ENCODE data around the gene MSH5. TPM values are rescaled to one million over a fixed set of nuclear protein-coding genes. Genes with fewer than 3 reads are reported as not detected.

Gene MSH5
- total and polyA plus RNA-seq, 2 experiments from 2014 or later, result 12.1 to 23.9 TPM

- peak overlapping the region; percentile 41; the same call in 1 of the 3 replicates for H3K4me3 Mint-ChIP-seq
Measured at GRCh38 chr6:31765559-31765909, 25.7 kb downstream of the MSH5 start.

GRCh38 chr6:31765910-31766794 lies 26.3 kb downstream of the MSH5 start:
- no peaks in the 10 kb centered on the region for H3K27me3 ChIP-seq (ENCODE audit: insufficient read depth)
- H2AFZ ChIP-seq, result peak overlapping the region; percentile 90
- H3K4me3 Mint-ChIP-seq, result peak overlapping the region; percentile 58
- 0 out of 2 replicates have a peak overlapping the region, but pooled peaks have one; percentile 14 for H3K27ac ChIP-seq (ENCODE audit: low read depth)
- H3K9me3 Mint-ChIP-seq, result no peaks in the 10 kb centered on the region; the same call in 2 of the 3 replicates
- no peak overlapping the region for H3K27ac Mint-ChIP-seq
- H3K79me2 ChIP-seq (replicated peaks; ENCODE audit: insufficient read depth), result no peaks in the 10 kb centered on the region
- 0 out of 2 replicates have a peak, but pooled peaks cover 2% of the 10 kb centered on the region for H3F3A ChIP-seq (replicated peaks; ENCODE audit: low read depth)
- no peaks in the 10 kb centered on the region for H3K36me3 ChIP-seq (ENCODE audit: insufficient read depth)
- H3K4me2 ChIP-seq, result peak overlapping the region; percentile 86
- H4K20me1 ChIP-seq (replicated peaks; ENCODE audit: insufficient read depth), result no peaks in the 10 kb centered on the region
- DNase-seq (ENCODE audit: low spot score), result peak; percentile 81
- ATAC-seq, result peak; percentile 92
- no peaks in the 10 kb centered on the region for H3K9me2 ChIP-seq (ENCODE audit: insufficient read depth)
- peak overlapping the region; percentile 60 for H3K4me3 ChIP-seq
- peaks cover 24% of the 10 kb centered on the region for H3K4me1 Mint-ChIP-seq
- H3K4me1 ChIP-seq (ENCODE audit: insufficient read depth), result peaks cover 14% of the 10 kb centered on the region
- H3K36me3 Mint-ChIP-seq (ENCODE audit: low read depth), result peaks cover 6% of the 10 kb centered on the region
- H3K27me3 Mint-ChIP-seq (ENCODE audit: insufficient read depth, low read depth, poor library complexity), result peaks cover 15% of the 10 kb centered on the region
- no peak for TF ChIP-seq ZNF114 (CRISPR knock-in tag; IDR thresholded peaks at IDR 0.05)
- no peak for TF ChIP-seq REST (IDR thresholded peaks at IDR 0.05; ENCODE audit: unreplicated experiment)
- no peak for TF ChIP-seq EZH2phosphoT487 (IDR thresholded peaks at IDR 0.05; ENCODE audit: unreplicated experiment)
- no peak for TF ChIP-seq ETS1 (IDR thresholded peaks at IDR 0.05)
- TF ChIP-seq NANOG (IDR thresholded peaks at IDR 0.05; ENCODE audit: borderline replicate concordance), result no peak
- no peak for TF ChIP-seq STAT1 (IDR thresholded peaks at IDR 0.05; ENCODE audit: unreplicated experiment)
- TF ChIP-seq ZNF462 (CRISPR knock-in tag; IDR thresholded peaks at IDR 0.05), result no peak
- TF ChIP-seq ZNF331 (CRISPR knock-in tag; IDR thresholded peaks at IDR 0.05; ENCODE audit: low read depth), result no peak
- TF ChIP-seq POLR2AphosphoS5 (IDR thresholded peaks at IDR 0.05; ENCODE audit: low read depth), result peak; percentile 51

More at GRCh38 chr6:31765559-31765909, 25.7 kb downstream of the MSH5 start:
- TF ChIP-seq NANOG (IDR thresholded peaks at IDR 0.05; ENCODE audit: borderline replicate concordance), result no peak
- no peaks in the 10 kb centered on the region for H3K27me3 ChIP-seq (ENCODE audit: insufficient read depth)
- peak overlapping the region; percentile 60; the same call in 1 of the 2 replicates for H3K4me3 ChIP-seq
- H3K27me3 Mint-ChIP-seq (ENCODE audit: insufficient read depth, low read depth, poor library complexity), result peaks cover 15% of the 10 kb centered on the region
- no peak overlapping the region for H3K27ac ChIP-seq (ENCODE audit: low read depth)
- peaks cover 24% of the 10 kb centered on the region for H3K4me1 Mint-ChIP-seq
- H3K27ac Mint-ChIP-seq, result no peak overlapping the region
- no peaks in the 10 kb centered on the region for H3K9me2 ChIP-seq (ENCODE audit: insufficient read depth)
- peaks cover 14% of the 10 kb centered on the region for H3K4me1 ChIP-seq (ENCODE audit: insufficient read depth)
- 0 out of 2 replicates have a peak, but pooled peaks cover 2% of the 10 kb centered on the region for H3F3A ChIP-seq (replicated peaks; ENCODE audit: low read depth)
- no peaks in the 10 kb centered on the region for H4K20me1 ChIP-seq (replicated peaks; ENCODE audit: insufficient read depth)
- peak overlapping the region; percentile 86; the same call in 1 of the 2 replicates for H3K4me2 ChIP-seq
- peaks cover 11% of the 10 kb centered on the region for H3K36me3 Mint-ChIP-seq (ENCODE audit: low read depth)
- H3K36me3 ChIP-seq (ENCODE audit: insufficient read depth), result no peaks in the 10 kb centered on the region
- no peak overlapping the region; the same call in 1 of the 2 replicates for H2AFZ ChIP-seq
- ATAC-seq, result no peak
- no peaks in the 10 kb centered on the region; the same call in 2 of the 3 replicates for H3K9me3 Mint-ChIP-seq
- no peak for DNase-seq (ENCODE audit: low spot score)
- no peaks in the 10 kb centered on the region for H3K79me2 ChIP-seq (replicated peaks; ENCODE audit: insufficient read depth)
